Fibroblast of skin of left quadriceps (primary cell): ENCODE measurements around the gene C3orf20.
"Not testable (repeated sequence)": the region's sequence is repeated elsewhere in the genome, so short reads cannot be mapped to it uniquely, and the experiment has no call there.

Source experiments
- DNase-seq, 2 experiments: peaks; one replicate each; pipeline ENCODE4 v3.0.0-alpha.2; 2013; ENCODE audit warnings: low read depth in 2 of 2

C3orf20 gene

GRCh38 chr3:14650193-14650592 lies 24.7 kb upstream of the C3orf20 start:
- DNase-seq, result no peak

- DNase-seq, result peak; percentile 98
These were observed 23.3 kb upstream of the C3orf20 start, which contains the start of gene CCDC174 for GRCh38 chr3:14651440-14652251. TSS of gene CCDC174 (plus strand) at chr3:14651762. CDS start at chr3:14651837, 75 bp downstream.

- DNase-seq, result not testable (repeated sequence)
These were observed 22.5 kb upstream of the C3orf20 start for GRCh38 chr3:14652360-14652907.

- DNase-seq, result no peak
These were observed 17.4 kb upstream of the C3orf20 start for GRCh38 chr3:14657579-14657978.

GRCh38 chr3:14658978-14659377 lies 16.0 kb upstream of the C3orf20 start:
- no peak for DNase-seq

GRCh38 chr3:14660942-14661341 lies 14.0 kb upstream of the C3orf20 start:
- no peak for DNase-seq

- DNase-seq, result no peak
These were observed 11.4 kb upstream of the C3orf20 start for GRCh38 chr3:14663396-14664135.

- DNase-seq, result no peak
These were observed 10.8 kb upstream of the C3orf20 start for GRCh38 chr3:14664170-14664569.

GRCh38 chr3:14672588-14672987 lies 2.4 kb upstream of the C3orf20 start:
- no peak for DNase-seq

GRCh38 chr3:14676881-14677280 lies 1.9 kb downstream of the C3orf20 start:
- no peak for DNase-seq

GRCh38 chr3:14678015-14678503 lies 3.1 kb downstream of the C3orf20 start:
- no peak for DNase-seq

GRCh38 chr3:14680115-14680514 lies 5.2 kb downstream of the C3orf20 start:
- no peak for DNase-seq

GRCh38 chr3:14680716-14681115 lies 5.8 kb downstream of the C3orf20 start:
- no peak for DNase-seq

GRCh38 chr3:14684447-14684846 lies 9.5 kb downstream of the C3orf20 start:
- DNase-seq, result no peak

GRCh38 chr3:14685179-14685578 lies 10.2 kb downstream of the C3orf20 start:
- no peak for DNase-seq

GRCh38 chr3:14687360-14687759 lies 12.4 kb downstream of the C3orf20 start:
- no peak for DNase-seq

GRCh38 chr3:14688525-14688924 lies 13.6 kb downstream of the C3orf20 start:
- DNase-seq, result no peak

GRCh38 chr3:14689247-14689980 lies 14.5 kb downstream of the C3orf20 start:
- DNase-seq, result no peak

- no peak for DNase-seq
These were observed 16.3 kb downstream of the C3orf20 start for GRCh38 chr3:14691239-14691638.

- no peak for DNase-seq
These were observed 16.8 kb downstream of the C3orf20 start for GRCh38 chr3:14691719-14692118.

GRCh38 chr3:14698601-14699244 lies 23.8 kb downstream of the C3orf20 start:
- no peak for DNase-seq
